Tibial nerve (tissue), 4 donors: ENCODE results near the gene GDF10. TPM values are rescaled to one million over a fixed set of nuclear protein-coding genes. Genes with fewer than 3 reads are reported as not detected.

Experiments used
- DNase-seq, 2 donors: peaks; one replicate each; pipeline ENCODE4 v3.0.0-alpha.2; 2019; ENCODE audit warnings: low spot score in 2 of 2
- H3K27ac ChIP-seq, 4 donors: fragments of 200-600 bp; sonication (generic) in 3 of 4; one replicate each; pipeline ENCODE4 v1.5.1; 2017 to 2019; ENCODE audit warnings: mild to moderate bottlenecking in 1 of 4
- H3K27me3 ChIP-seq, 2 donors: fragments of 200-600 bp; sonication (generic) in 1 of 2; one replicate each; pipeline versions ENCODE4 v1.5.1 to v1.6.0; 2017 to 2019
- H3K36me3 ChIP-seq, 3 donors: fragments of 200-600 bp; sonication (generic); one replicate each; pipeline ENCODE4 v1.5.1; 2018 to 2019
- H3K4me1 ChIP-seq, 4 donors: fragments of 200-600 bp; sonication (generic) in 3 of 4; one replicate each; pipeline ENCODE4 v1.5.1; 2017 to 2019
- H3K4me3 ChIP-seq, 4 donors: fragments of 200-600 bp; sonication (generic) in 3 of 4; one replicate each; pipeline ENCODE4 v1.5.1; 2017 to 2019; ENCODE audit warnings: mild to moderate bottlenecking in 1 of 4, moderate library complexity in 1 of 4
- H3K9me3 ChIP-seq, 4 donors: fragments of 200-600 bp; sonication (generic) in 3 of 4; one replicate each; pipeline ENCODE4 v1.5.1; 2017 to 2019
- EP300 ChIP-seq, 2 donors: sonication (generic); formaldehyde crosslinking; IDR thresholded peaks; one replicate each; pipeline ENCODE4 v1.6.1; 2017; ENCODE audit warnings: antibody characterized with exemption in 2 of 2, mild to moderate bottlenecking in 1 of 2
- POLR2A ChIP-seq, 2 donors: fragments of 450-650 bp; IDR thresholded peaks; one replicate each; pipeline ENCODE4 v1.6.1; 2017; ENCODE audit warnings: antibody characterized with exemption in 2 of 2, mild to moderate bottlenecking in 2 of 2, moderate library complexity in 2 of 2
- WGBS, 2 donors: methylation state at CpG; one replicate each; pipeline ENCODE4 v1.1.5; 2018; 5-methylcytosine and 5-hydroxymethylcytosine counted together
- total RNA-seq, 4 donors: library from RNA; depleted of rRNA; stranded (reverse); fragments of >200 nt; gene quantifications; one replicate each; pipeline ENCODE4 v1.1.0, GENCODE V29; 2016
- TF ChIP-seq, protein P1 (sequence below), 5 experiments: fragments of 200-600 bp in 3 of 5; fragments of 450-650 bp in 2 of 5; sonication (generic) in 3 of 5; IDR thresholded peaks; one replicate each; pipeline ENCODE4 v1.5.1; 2016 to 2019; ENCODE audit warnings: antibody characterized with exemption in 5 of 5, mild to moderate bottlenecking in 3 of 5, moderate library complexity in 2 of 5

The GDF10 gene
- total RNA-seq, 4 donors from 2014 or later: 10.2 to 48.2 (median 22.9) TPM

- H3K27ac ChIP-seq: no peak overlapping the region
- H3K27me3 ChIP-seq: no peaks in the 10 kb centered on the region
- TF ChIP-seq, protein P1, sequence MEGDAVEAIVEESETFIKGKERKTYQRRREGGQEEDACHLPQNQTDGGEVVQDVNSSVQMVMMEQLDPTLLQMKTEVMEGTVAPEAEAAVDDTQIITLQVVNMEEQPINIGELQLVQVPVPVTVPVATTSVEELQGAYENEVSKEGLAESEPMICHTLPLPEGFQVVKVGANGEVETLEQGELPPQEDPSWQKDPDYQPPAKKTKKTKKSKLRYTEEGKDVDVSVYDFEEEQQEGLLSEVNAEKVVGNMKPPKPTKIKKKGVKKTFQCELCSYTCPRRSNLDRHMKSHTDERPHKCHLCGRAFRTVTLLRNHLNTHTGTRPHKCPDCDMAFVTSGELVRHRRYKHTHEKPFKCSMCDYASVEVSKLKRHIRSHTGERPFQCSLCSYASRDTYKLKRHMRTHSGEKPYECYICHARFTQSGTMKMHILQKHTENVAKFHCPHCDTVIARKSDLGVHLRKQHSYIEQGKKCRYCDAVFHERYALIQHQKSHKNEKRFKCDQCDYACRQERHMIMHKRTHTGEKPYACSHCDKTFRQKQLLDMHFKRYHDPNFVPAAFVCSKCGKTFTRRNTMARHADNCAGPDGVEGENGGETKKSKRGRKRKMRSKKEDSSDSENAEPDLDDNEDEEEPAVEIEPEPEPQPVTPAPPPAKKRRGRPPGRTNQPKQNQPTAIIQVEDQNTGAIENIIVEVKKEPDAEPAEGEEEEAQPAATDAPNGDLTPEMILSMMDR (IDR thresholded peaks at IDR 0.05): no peak
- H3K4me1 ChIP-seq: peaks cover 0 to 10% (median 0%) of the 10 kb centered on the region in 4 donors
- no peak overlapping the region for H3K4me3 ChIP-seq
- peaks cover 0 to 6% (median 0%) of the 10 kb centered on the region in 3 donors for H3K36me3 ChIP-seq
- no peak for DNase-seq
- 73 to 87% methylated on average over 5 to 7 of the region's 7 CpGs for WGBS, 2 donors
- no peaks in the 10 kb centered on the region for H3K9me3 ChIP-seq
Observed at GRCh38 chr10:47312663-47312995, 12.6 kb downstream of the GDF10 start.

- 86 to 89% methylated on average over 8 to 9 of the region's 9 CpGs for WGBS, 2 donors
- TF ChIP-seq POLR2A (IDR thresholded peaks at IDR 0.05) (no peak), EP300 (IDR thresholded peaks at IDR 0.05) (no peak)
- TF ChIP-seq, protein P1 (IDR thresholded peaks at IDR 0.05): no peak
- Histone ChIP-seq H3K27ac (no peak overlapping the region), H3K4me3 (no peak overlapping the region), H3K9me3 (no peaks in the 10 kb centered on the region), H3K36me3 (peaks cover 0 to 6% (median 0%) of the 10 kb centered on the region in 3 donors), H3K4me1 (peaks cover 0 to 10% (median 0%) of the 10 kb centered on the region in 4 donors), H3K27me3 (no peaks in the 10 kb centered on the region)
- no peak for DNase-seq
Observed at GRCh38 chr10:47314416-47314970, 14.5 kb downstream of the GDF10 start.

GRCh38 chr10:47315421-47315820, 15.4 kb downstream of the GDF10 start:
- TF ChIP-seq, protein P1 (IDR thresholded peaks at IDR 0.05): no peak
- TF ChIP-seq EP300 (IDR thresholded peaks at IDR 0.05) (no peak), POLR2A (IDR thresholded peaks at IDR 0.05) (no peak)
- Histone ChIP-seq H3K36me3 (no peaks in the 10 kb centered on the region), H3K4me1 (peaks cover 0 to 10% (median 0%) of the 10 kb centered on the region in 4 donors), H3K4me3 (no peak overlapping the region), H3K27me3 (no peaks in the 10 kb centered on the region), H3K27ac (no peak overlapping the region), H3K9me3 (no peaks in the 10 kb centered on the region)
- 90 to 92% methylated on average over 2 of the region's 2 CpGs for WGBS, 2 donors
- DNase-seq: no peak

- WGBS, 2 donors: 82 to 83% methylated on average over 5 of the region's 5 CpGs
- no peak for TF ChIP-seq POLR2A (IDR thresholded peaks at IDR 0.05)
- TF ChIP-seq EP300 (IDR thresholded peaks at IDR 0.05): no peak
- TF ChIP-seq, protein P1 (IDR thresholded peaks at IDR 0.05): no peak
- no peaks in the 10 kb centered on the region for H3K36me3 ChIP-seq
- peaks cover 0 to 10% (median 0%) of the 10 kb centered on the region in 4 donors for H3K4me1 ChIP-seq
- no peaks in the 10 kb centered on the region for H3K9me3 ChIP-seq
- no peak overlapping the region for H3K27ac ChIP-seq
- no peak overlapping the region for H3K4me3 ChIP-seq
- DNase-seq: no peak
- no peaks in the 10 kb centered on the region for H3K27me3 ChIP-seq
Observed at GRCh38 chr10:47316131-47316530, 16.1 kb downstream of the GDF10 start.

- Histone ChIP-seq H3K27me3 (no peaks in the 10 kb centered on the region), H3K9me3 (no peaks in the 10 kb centered on the region), H3K4me1 (peaks cover 0 to under 1% (median 0%) of the 10 kb centered on the region in 4 donors), H3K36me3 (no peaks in the 10 kb centered on the region), H3K27ac (no peak overlapping the region), H3K4me3 (no peak overlapping the region)
- 74 to 85% methylated on average over 4 of the region's 4 CpGs for WGBS, 2 donors
- no peak for DNase-seq
- TF ChIP-seq EP300 (IDR thresholded peaks at IDR 0.05) (no peak), POLR2A (IDR thresholded peaks at IDR 0.05) (no peak)
- TF ChIP-seq, protein P1 (IDR thresholded peaks at IDR 0.05): no peak
Observed at GRCh38 chr10:47317251-47317650, 17.3 kb downstream of the GDF10 start.
